ENCODE data around the gene CNST. TPM values are rescaled to one million over a fixed set of nuclear protein-coding genes. Genes with fewer than 3 reads are reported as not detected.
A peak's percentile ranks its signal among the peaks of the same experiment; 100 is the strongest.
"Not testable (repeated sequence)": the region's sequence is repeated elsewhere in the genome, so short reads cannot be mapped to it uniquely, and the experiment has no call there.

Gene CNST
- total RNA-seq, 1 donor from 2014 or later: 25.6 TPM

DNA sequence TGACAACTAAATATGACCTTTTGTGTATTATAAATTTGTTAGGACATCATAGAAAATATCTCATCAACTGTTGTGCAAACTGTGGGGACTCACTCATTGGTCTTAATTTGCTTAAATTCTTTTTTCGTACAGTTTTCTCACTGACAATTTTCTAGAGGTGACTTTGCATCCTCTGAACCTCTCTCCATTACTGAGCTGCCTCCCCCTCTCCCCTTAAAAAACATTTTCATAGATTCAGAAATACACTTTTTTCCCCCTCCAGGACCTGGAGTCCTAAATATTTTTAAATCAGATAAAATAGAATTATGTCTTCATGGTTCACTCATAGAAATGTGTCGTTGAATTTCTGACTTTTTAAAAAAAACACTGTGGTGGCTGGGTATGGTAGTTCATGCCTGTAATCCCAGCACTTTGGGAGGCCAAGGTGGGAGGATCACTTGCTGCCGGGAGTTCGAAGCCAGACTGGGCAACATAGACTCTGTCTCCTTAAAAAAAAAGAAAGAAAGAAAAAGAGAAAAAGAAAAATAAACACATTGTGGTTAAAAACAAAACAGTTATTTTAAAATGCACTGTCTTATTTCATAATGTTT lies 1.5 kb downstream of the CNST start:
- Histone ChIP-seq H3K36me3 (peaks cover 5% of the 10 kb centered on the region), H3K4me2 (peak overlapping the region; percentile 88), H3K27ac (no peak overlapping the region), H3F3A (ENCODE audit: low read depth) (peaks cover 17% of the 10 kb centered on the region), H4K20me1 (ENCODE audit: low read depth) (peaks cover 5% of the 10 kb centered on the region), H3K4me3 (peak overlapping the region; percentile 80), H3K27me3 (no peaks in the 10 kb centered on the region), H3K4me1 (peaks cover 6% of the 10 kb centered on the region), H3K9ac (peak overlapping the region; percentile 49), H3K9me3 (ENCODE audit: low read depth) (no peaks in the 10 kb centered on the region), H2AFZ (replicated peaks) (no peak overlapping the region), H3K79me2 (ENCODE audit: low read depth) (peaks cover 84% of the 10 kb centered on the region)
- no peak for DNase-seq (ENCODE audit: low spot score)
- H3K4me3 Mint-ChIP-seq: peak overlapping the region; percentile 97
- TF ChIP-seq, protein P1, sequence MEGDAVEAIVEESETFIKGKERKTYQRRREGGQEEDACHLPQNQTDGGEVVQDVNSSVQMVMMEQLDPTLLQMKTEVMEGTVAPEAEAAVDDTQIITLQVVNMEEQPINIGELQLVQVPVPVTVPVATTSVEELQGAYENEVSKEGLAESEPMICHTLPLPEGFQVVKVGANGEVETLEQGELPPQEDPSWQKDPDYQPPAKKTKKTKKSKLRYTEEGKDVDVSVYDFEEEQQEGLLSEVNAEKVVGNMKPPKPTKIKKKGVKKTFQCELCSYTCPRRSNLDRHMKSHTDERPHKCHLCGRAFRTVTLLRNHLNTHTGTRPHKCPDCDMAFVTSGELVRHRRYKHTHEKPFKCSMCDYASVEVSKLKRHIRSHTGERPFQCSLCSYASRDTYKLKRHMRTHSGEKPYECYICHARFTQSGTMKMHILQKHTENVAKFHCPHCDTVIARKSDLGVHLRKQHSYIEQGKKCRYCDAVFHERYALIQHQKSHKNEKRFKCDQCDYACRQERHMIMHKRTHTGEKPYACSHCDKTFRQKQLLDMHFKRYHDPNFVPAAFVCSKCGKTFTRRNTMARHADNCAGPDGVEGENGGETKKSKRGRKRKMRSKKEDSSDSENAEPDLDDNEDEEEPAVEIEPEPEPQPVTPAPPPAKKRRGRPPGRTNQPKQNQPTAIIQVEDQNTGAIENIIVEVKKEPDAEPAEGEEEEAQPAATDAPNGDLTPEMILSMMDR (IDR thresholded peaks at IDR 0.05): no peak
- TF ChIP-seq EZH2 (IDR thresholded peaks at IDR 0.05) (no peak), EZH2phosphoT487 (IDR thresholded peaks at IDR 0.05) (no peak)
- H3K9me3 Mint-ChIP-seq: no peaks in the 10 kb centered on the region
- H3K27ac Mint-ChIP-seq: no peak overlapping the region
- no peaks in the 10 kb centered on the region for H3K36me3 Mint-ChIP-seq
- peaks cover 20% of the 10 kb centered on the region for H3K4me1 Mint-ChIP-seq
- H3K27me3 Mint-ChIP-seq (ENCODE audit: insufficient read depth, low read depth): peaks cover 2% of the 10 kb centered on the region

DNA sequence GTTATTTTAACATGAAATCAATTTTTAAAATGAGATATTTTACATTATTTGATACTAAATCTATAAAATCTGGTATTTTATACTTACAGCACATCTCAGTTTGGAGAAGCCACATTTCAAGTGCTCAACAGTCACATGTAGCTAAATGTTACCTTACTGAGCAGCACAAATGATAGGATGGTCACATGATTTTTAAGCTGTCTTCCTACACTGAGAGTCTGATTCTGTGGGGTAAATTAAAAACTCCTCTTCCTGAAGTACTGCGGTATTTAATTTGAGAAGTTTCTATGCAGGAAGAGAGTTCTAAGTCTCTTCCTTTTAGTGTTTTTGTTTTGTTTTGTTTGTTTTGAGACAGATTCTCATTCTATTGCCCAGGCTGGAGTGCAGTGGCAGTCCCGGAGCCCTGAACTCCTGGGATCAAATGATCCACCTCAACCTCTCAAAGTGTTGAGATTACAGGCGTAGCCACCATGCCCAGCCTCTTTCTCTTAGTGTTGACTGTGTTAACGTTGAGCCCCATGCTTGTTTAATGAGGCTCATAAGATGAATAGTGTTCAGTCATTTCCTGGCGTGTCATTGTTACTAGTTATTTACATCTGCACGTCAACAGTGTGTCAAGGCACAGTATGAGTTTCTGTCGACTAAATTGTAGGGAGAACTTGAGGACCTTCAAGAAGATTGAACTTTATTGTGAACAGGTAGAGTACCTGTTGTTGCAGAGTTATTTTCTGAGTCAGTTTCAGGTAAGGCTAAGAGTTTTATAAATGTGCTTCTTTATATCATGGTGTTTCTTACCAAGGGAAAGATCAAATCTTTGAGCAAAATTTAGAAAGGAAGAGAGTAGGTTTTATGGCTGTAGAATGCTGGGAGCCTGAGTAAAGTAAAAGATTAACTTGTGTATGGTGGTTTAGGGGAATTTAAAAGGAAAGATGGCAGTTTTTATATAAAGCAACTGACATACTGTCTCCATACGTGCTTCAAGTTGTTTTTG lies 3.3 kb downstream of the CNST start:
- no peaks in the 10 kb centered on the region for H3K9me3 ChIP-seq (ENCODE audit: low read depth)
- peaks cover 5% of the 10 kb centered on the region for H4K20me1 ChIP-seq (ENCODE audit: low read depth)
- H3K27ac ChIP-seq: no peak overlapping the region
- peaks cover 2% of the 10 kb centered on the region for H3K27me3 Mint-ChIP-seq (ENCODE audit: insufficient read depth, low read depth)
- no peak overlapping the region for H3K9ac ChIP-seq
- H3K9me3 Mint-ChIP-seq: no peaks in the 10 kb centered on the region
- TF ChIP-seq, protein P1 (IDR thresholded peaks at IDR 0.05): no peak
- TF ChIP-seq EZH2 (IDR thresholded peaks at IDR 0.05): no peak
- TF ChIP-seq EZH2phosphoT487 (IDR thresholded peaks at IDR 0.05): no peak
- no peak overlapping the region for H2AFZ ChIP-seq (replicated peaks)
- H3K36me3 Mint-ChIP-seq: no peaks in the 10 kb centered on the region
- no peak overlapping the region for H3K4me3 Mint-ChIP-seq
- H3K4me3 ChIP-seq: no peak overlapping the region
- H3K4me1 Mint-ChIP-seq: peaks cover 16% of the 10 kb centered on the region
- no peak for DNase-seq (ENCODE audit: low spot score)
- no peaks in the 10 kb centered on the region for H3K27me3 ChIP-seq
- peaks cover 85% of the 10 kb centered on the region for H3K79me2 ChIP-seq (ENCODE audit: low read depth)
- peaks cover 6% of the 10 kb centered on the region for H3K4me1 ChIP-seq
- H3F3A ChIP-seq (ENCODE audit: low read depth): peaks cover 17% of the 10 kb centered on the region
- no peak overlapping the region for H3K27ac Mint-ChIP-seq
- H3K36me3 ChIP-seq: no peaks in the 10 kb centered on the region
- no peak overlapping the region for H3K4me2 ChIP-seq

GRCh38 chr1:246571309-246571708 lies 5.1 kb downstream of the CNST start:
- H3K9me3 ChIP-seq (ENCODE audit: low read depth); H3K4me1 ChIP-seq; H3K4me1 Mint-ChIP-seq; H4K20me1 ChIP-seq (ENCODE audit: low read depth); H3K27me3 ChIP-seq; H3K4me2 ChIP-seq; DNase-seq (ENCODE audit: low spot score); H3K36me3 Mint-ChIP-seq; H3K4me3 ChIP-seq; H3K27ac Mint-ChIP-seq; H3K9me3 Mint-ChIP-seq; H3K9ac ChIP-seq; H3K27ac ChIP-seq; H2AFZ ChIP-seq (replicated peaks); H3K27me3 Mint-ChIP-seq (ENCODE audit: insufficient read depth, low read depth); H3K36me3 ChIP-seq; H3K4me3 Mint-ChIP-seq: not testable (repeated sequence)
- Histone ChIP-seq H3F3A (ENCODE audit: low read depth) (peaks cover 10% of the 10 kb centered on the region), H3K79me2 (ENCODE audit: low read depth) (peaks cover 85% of the 10 kb centered on the region)

Measured in neural progenitor cell (in vitro differentiated cells).